Heart right ventricle (tissue), 16 donors: Measurements from ENCODE around the gene RUSF1. TPM values are rescaled to one million over a fixed set of nuclear protein-coding genes. Genes with fewer than 3 reads are reported as not detected.

ENCODE experiments used
- ATAC-seq, 8 donors: fragments of 200-7000 bp; cut with Tn5 transposase; one replicate each; pipeline ENCODE4 v1.9.1; 2020; ENCODE audit warnings: mild to moderate bottlenecking in 8 of 8, moderate library complexity in 8 of 8, moderate number of reproducible peaks in 1 of 8
- DNase-seq, 2 donors: peaks; one replicate each; pipeline ENCODE4 v3.0.0-alpha.2; 2020
- H3K27ac ChIP-seq, 10 donors: fragments of 200-600 bp; sonication (generic) in 2 of 10; one replicate each; pipeline versions ENCODE4 v1.5.0 to v1.8.0; 2020 to 2022; ENCODE audit warnings: mild to moderate bottlenecking in 3 of 10
- H3K27me3 ChIP-seq, 7 donors: fragments of 200-600 bp; one replicate each; pipeline ENCODE4 v1.8.0; 2021 to 2022; ENCODE audit warnings: mild to moderate bottlenecking in 2 of 7
- H3K36me3 ChIP-seq, 9 donors: fragments of 200-600 bp; sonication (generic) in 1 of 9; one replicate each; pipeline versions ENCODE4 v1.5.0 to v1.8.0; 2020 to 2022; ENCODE audit warnings: mild to moderate bottlenecking in 2 of 9
- H3K4me1 ChIP-seq, 9 donors: fragments of 200-600 bp; sonication (generic) in 1 of 9; one replicate each; pipeline versions ENCODE4 v1.5.0 to v1.8.0; 2020 to 2022; ENCODE audit warnings: mild to moderate bottlenecking in 4 of 9
- H3K4me3 ChIP-seq, 10 donors: fragments of 200-600 bp; sonication (generic) in 2 of 10; one replicate each; pipeline versions ENCODE4 v1.5.0 to v1.8.0; 2020 to 2022; ENCODE audit warnings: mild to moderate bottlenecking in 7 of 10, moderate library complexity in 2 of 10
- H3K9me3 ChIP-seq, 11 donors: fragments of 200-600 bp in 10 of 11; sonication (generic) in 2 of 11; one replicate each; pipeline versions ENCODE4 v1.5.0 to v1.8.0; 2013 to 2022; ENCODE audit warnings: mild to moderate bottlenecking in 2 of 11, control low read depth in 1 of 11, moderate library complexity in 1 of 11
- CTCF ChIP-seq, 9 donors: fragments of 200-600 bp; sonication (generic) in 2 of 9; IDR thresholded peaks; one replicate each; pipeline versions ENCODE4 v1.5.0 to v1.8.0; 2021 to 2022; ENCODE audit warnings: antibody characterized with exemption in 9 of 9, mild to moderate bottlenecking in 5 of 9, moderate library complexity in 1 of 9
- WGBS, 2 donors: extraction: QIAGEN DNeasy Blood & Tissue Kit; methylation state at CpG; one replicate each; pipeline ENCODE4 v1.1.7; 2013; ENCODE audit warnings: inconsistent platforms in 1 of 2; 5-methylcytosine and 5-hydroxymethylcytosine counted together
- intact Hi-C, 10 donors: fragments of 100-400 bp; cut with DNase I; formaldehyde crosslinking; loops; one replicate each; pipeline versions ENCODE4 v1.11.1 to v1.14.2; 2022
- polyA plus RNA-seq, 2 donors: library from polyadenylated mRNA; stranded (reverse); fragments of 200-250 nt; gene quantifications; one replicate each; pipeline ENCODE4 v1.2.3, GENCODE V29; 2013
- total RNA-seq, 10 donors: library from RNA; stranded (reverse); fragmentation: NEBNext Ultra II Directional in 3 of 10; extraction: Animal tissue kit (Norgen Biotek cat#: 25700) in 3 of 10; gene quantifications; one replicate each; pipeline versions ENCODE4 v1.2.1 to v1.2.4, GENCODE V29; 2021 to 2023
- donor health status: Arrhythmogenic right ventricular cardiomyopathy.
- donor health status: ischemic (EF 13 %, LVEDD 7.1; RV severe dilation, severe dysfunction).
- donor health status: healthy with polysubstance abuse.
- donor health status: DM: no; HTN: yes; CAD: no.
- donor health status: DM: no; HTN: no; CAD: no.
- donor health status: ischemic (EF 25% LVEDD 6.9; RV normal size, moderate dysfunction).
- donor health status: ischemic (EF 25% LVEDD 5.7; RV mildly dilated, moderate dysfunction).
- donor health status: healthy.
- donor health status: DM: yes; HTN: yes; CAD: no.
- donor health status: Ischemic cardiomyopathy.
- donor health status: ischemic (EF 35%, LVEDD 5.7; RV mildly dilated, moderate dysfunction).
- donor health status: nonischemic (EF 11% LVEDD 7.7; RV severe dilation, severe dysfunction).
- donor health status: DM: yes; HTN: yes; CAD: no.
- donor health status: PGD.
- donor health status: ischemic (EF 29% LVEDD 5.4; RV normal size, mild dysfunction).
- donor health status: nonischemic (EF 23%, LVEDD 6.1; RV moderate dilation, normal function).

Gene RUSF1
- total and polyA plus RNA-seq, 12 donors, result 21.9 to 44.4 (median 25.0) TPM

GRCh38 chr16:31488468-31489297 lies 19.5 kb downstream of the RUSF1 start:
- H3K27ac ChIP-seq, result no peak overlapping the region
- 34 to 35% methylated on average over 72 to 77 of the region's 77 CpGs for WGBS, 2 donors
- peaks cover 9 to 21% (median 19%) of the 10 kb centered on the region in 9 donors for H3K4me1 ChIP-seq
- DNase-seq (no peak), ATAC-seq (peak in 7 of 8 donors; percentile 5 to 39 (median 24))
- intact Hi-C loops, result loop anchor here in 1 of 10 donors (10.0 kb wide), 1 partner anchor 216 kb away; no protein-coding TSS in a partner anchor
- H3K4me3 ChIP-seq, result peak overlapping the region; percentile 39 to 74 (median 62)
- peaks cover 0 to 46% (median 22%) of the 10 kb centered on the region in 9 donors for H3K36me3 ChIP-seq
- peak in 3 of 9 donors; percentile 4 to 22 (median 14) for TF ChIP-seq CTCF (IDR thresholded peaks at IDR 0.05)
- H3K9me3 ChIP-seq, result no peaks in the 10 kb centered on the region
- peaks cover 0 to 30% (median 18%) of the 10 kb centered on the region in 7 donors for H3K27me3 ChIP-seq

- 1% methylated on average over 56 to 60 of the region's 60 CpGs for WGBS, 2 donors
- DNase-seq (peak in 1 of 2 donors; percentile 47), ATAC-seq (peak; percentile 56 to 73 (median 66))
- Histone ChIP-seq H3K4me3 (peak overlapping the region; percentile 39 to 74 (median 62)), H3K9me3 (no peaks in the 10 kb centered on the region), H3K36me3 (peaks cover 0 to 38% (median 14%) of the 10 kb centered on the region in 9 donors), H3K4me1 (peaks cover 9 to 21% (median 19%) of the 10 kb centered on the region in 9 donors), H3K27me3 (peaks cover 0 to 30% (median 18%) of the 10 kb centered on the region in 7 donors), H3K27ac (no peak overlapping the region)
- intact Hi-C loops, result loop anchor here in 1 of 10 donors (10.0 kb wide), 1 partner anchor 217 kb away; no protein-coding TSS in a partner anchor
- TF ChIP-seq CTCF (IDR thresholded peaks at IDR 0.05), result no peak
These were observed 20.3 kb downstream of the RUSF1 start for GRCh38 chr16:31487720-31488467.

- WGBS, 2 donors, result 12 to 14% methylated on average over 48 of the region's 48 CpGs
- Histone ChIP-seq H3K27me3 (peaks cover 0 to 30% (median 18%) of the 10 kb centered on the region in 7 donors), H3K4me1 (peaks cover 9 to 21% (median 19%) of the 10 kb centered on the region in 9 donors), H3K27ac (no peak overlapping the region), H3K4me3 (peak overlapping the region; percentile 39 to 74 (median 62)), H3K9me3 (no peaks in the 10 kb centered on the region), H3K36me3 (peaks cover 0 to 31% (median 9%) of the 10 kb centered on the region in 9 donors)
- intact Hi-C loops, result loop anchor here in 1 of 10 donors (10.0 kb wide), 1 partner anchor 218 kb away; no protein-coding TSS in a partner anchor
- no peak for DNase-seq
- TF ChIP-seq CTCF (IDR thresholded peaks at IDR 0.05), result no peak
- peak in 2 of 8 donors; percentile 4 to 5 for ATAC-seq
These were observed 21.0 kb downstream of the RUSF1 start for GRCh38 chr16:31487071-31487719.
